HG02763 (cell line): ENCODE results near the gene RFX2.

Experiments
- ATAC-seq: cut with Tn5 transposase; IDR thresholded peaks from one replicate; pipeline ENCODE4 v1.9.1; 2021; ENCODE audit warnings: mild to moderate bottlenecking, moderate library complexity; ENCODE audit not compliant: unreplicated experiment

The RFX2 gene

DNA sequence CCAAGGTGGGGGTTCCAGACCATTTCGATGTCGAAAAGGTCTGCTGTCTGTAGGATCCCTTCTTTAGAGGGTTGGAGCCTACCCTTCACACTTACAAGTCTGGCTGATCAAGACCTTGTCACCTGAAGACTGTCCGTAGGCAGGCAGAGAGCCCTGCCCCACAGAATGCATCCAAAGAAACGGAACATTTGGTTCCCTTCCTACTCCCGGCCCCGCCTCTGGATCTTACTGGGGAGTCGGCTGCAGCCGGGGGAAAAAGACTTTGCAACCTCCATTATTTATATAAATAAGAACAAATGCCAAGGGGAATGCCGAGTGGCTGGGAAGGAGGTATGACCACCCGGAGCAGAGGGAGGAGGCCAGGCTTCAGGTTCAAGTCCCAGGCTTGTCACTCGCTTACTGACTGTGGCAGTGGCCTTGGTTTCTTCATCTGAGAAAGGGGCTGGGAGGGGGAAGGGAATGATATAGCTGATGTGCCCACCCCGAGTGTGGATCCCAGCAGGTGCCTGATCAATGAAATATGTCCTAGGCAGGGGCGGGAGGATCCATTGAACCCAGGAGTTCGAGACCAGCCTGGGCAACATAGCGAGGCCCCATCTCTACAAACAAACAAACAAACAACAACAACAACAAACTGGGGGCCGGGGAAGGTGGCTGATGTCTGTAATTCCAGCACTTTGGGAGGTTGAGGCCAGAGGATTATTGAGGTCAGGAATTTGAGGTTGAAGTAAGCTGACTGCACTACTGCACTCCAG lies 48.7 kb downstream of the RFX2 start:
- ATAC-seq, result no peak

DNA sequence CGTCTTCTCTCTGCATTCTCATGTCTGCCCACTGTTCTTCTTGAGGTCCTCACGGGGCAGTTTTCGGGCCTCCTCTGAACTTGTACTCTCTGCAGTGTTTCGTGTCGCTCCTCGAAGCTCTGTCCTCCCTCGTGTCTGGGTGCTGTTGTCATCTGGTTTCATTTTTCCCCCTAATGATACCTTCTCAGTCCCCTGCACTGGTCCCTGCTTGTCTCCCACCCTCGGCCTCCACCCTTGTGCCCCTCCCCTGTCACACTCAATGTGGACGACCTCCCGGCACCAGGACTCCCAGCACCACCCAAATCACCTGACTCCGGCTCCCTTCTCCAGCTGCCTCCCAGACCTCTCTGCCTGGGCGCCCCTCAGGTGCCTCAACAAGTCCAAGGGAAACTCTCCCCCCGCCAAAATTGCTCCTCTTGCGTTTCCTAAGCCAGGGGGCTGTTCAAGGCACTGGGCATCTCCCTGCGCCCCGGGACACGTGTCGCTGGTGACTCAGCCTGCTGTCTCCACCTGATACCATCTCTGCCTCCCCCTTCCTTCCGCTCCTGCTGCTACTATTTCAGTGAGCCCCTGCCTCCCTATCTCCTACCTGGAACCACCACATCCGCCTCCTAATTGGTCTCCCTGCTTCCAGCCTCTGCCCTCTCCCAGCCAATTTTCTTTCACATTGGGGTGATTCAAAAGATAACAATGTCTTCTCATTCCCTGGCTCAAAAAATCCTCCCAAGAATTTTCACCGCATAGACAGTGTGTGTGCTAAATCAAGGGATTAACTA lies 49.5 kb downstream of the RFX2 start:
- ATAC-seq, result no peak

DNA sequence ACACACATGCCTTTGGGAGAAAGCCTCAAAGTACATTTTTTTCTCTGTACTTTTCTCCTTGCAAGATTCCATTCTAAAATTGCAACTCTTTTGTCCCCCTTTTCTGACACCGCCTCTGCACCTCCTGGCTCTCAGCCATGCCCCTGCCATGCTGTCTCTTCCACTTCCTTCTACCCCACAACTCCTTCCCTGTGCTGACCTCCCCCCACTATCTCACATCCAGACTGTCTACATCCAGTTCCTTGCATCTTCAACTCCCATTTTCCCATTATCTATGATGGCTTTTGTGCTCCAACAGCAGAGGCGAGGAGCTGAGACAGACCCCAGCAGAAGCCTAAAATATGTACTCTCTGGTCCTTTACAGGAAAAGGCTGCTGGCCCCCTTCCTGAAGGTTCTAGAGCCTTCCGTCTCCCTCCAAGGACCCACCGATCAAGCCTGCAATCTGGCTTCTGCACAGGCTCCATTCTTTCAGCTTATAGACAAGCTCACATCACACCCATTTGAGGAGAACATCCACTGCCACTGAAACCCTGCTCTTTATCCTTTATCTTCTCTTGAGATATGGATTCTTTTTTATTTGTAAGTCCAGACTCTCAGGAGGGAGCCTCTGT lies 50.2 kb downstream of the RFX2 start:
- ATAC-seq, result no peak

DNA sequence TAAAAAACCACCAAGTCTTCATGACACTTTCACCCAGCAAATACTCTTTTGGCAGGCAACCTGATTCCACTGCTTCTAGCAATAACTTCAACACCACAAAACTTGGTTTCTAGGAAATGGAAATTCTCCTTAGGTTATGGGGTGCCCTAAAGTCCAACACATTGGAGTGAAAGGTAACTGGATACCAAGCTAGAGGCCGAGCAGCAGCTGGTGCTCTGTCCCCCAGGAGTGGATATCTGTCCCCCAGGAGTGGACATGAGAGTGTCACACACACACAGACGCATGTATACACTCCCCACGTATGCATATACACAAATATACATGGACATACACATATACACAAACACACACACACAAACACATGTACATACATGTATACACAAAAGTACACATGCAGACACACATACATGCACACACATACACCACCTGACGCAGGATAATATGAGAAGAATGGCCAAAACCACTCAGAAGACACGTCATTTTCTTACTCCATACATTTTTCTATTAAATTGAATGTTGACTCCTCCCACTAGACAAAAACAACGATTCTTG lies 50.8 kb downstream of the RFX2 start:
- no peak for ATAC-seq

DNA sequence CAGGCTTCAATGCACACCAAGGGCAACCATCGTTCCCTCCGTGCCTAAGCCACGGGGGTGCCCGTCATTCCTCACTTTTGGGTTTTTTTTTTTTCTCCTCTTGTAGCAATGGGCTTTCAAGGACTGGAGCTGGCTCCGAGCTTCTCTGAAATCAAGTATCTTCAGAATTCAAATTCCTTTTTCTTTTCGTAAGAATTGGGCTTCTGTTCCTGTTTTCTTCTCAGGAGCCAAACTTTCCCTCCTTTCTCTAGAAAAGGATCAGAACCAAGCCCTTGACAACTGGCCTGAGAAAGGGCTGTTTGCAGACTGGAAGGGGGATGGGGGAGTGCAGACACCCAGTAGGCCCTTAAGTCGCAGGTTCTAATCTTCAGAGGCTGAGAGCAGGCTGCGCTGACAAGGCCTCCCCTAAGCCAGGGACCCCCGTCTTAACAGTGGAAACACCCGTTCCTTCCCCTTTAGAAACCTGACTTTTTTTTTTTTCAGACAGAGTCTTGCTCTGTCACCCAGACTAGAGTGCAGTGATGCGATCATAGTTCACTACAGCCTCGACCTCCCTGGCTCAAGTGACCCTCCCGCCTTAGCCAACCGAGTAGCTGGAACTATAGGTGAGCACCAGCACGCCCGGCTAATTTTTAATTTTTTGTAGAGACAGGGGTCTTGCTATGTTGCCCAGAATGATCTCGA lies 51.6 kb downstream of the RFX2 start:
- no peak for ATAC-seq

DNA sequence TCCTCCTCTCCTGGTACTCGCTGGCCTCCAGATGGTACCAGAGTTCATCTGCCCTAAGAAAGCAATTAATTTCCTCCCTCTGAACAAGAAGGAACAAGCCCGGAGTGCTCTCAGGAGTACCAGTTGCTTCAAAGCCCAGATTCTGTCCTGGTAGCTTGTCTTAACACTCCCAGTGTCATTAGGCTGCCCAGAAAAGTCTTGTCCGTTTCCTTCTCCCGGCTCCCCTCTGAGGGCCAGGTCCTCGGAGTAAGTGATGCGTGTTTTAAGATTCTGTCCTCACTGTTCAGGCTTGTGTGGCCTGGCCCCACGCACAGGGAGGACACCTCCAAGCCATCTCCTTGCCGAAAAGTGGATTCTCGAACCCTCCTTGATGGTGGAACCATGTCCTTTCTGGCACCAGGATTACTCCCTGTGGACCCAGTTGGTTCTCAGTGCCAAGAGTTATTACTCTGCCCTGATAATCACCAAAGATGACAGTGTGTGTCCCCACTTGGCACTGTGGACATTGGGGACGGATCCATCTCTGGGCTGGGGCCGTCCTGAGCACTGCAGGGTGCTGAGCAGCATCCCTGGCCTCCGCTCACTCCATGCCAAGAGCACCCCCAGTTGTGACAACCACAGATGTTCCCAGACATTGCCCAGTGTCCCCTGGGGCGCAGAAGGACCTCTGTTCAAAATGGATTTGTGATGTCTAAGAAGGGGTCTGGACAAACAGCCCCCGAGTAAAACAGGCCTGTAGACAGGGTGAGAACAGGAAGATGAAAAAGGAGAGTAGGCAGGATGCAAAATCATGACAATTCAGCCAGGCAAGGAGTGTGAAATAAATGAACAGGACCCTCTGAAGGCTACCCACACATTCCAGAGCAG lies 52.4 kb downstream of the RFX2 start:
- ATAC-seq, result no peak

DNA sequence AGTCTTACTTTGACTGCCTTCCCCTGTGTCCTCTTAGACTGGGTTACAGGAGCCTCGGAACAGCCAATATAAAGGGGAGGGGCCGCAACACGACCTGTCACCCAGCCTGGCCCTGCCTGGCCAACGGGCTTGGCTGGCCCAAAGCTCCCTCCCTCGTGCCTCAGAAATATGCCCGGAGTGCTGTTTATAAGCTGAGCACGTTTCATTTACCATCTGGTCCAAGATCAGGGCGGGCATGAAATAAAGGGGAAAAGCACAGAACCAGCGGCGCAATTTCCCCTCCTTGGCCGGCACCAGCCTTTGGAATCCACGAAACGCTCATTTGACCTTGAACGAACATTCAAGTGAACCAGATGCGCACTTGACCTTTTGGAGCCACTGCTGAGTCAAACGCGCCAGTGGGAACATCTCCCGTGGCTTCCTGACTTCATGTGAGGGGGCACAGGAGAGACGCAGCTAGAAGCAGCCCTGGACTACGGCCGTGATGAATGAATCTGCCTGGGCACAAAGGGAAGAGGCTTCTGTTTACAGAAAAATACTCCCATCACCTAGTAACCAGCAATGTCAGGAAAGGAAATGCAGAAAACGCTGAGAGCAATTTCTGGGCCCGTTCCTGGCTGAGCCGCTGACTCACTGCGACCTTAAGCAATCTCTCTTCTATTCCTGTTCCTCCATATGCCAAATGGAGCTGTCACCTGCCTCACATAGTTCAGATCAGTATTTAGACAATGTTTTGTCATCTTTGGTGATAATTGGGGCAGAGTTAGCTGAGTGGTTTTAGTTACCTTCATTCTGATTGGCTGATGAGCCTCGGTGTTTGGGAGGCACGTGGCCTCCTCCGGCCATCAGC lies 53.3 kb downstream of the RFX2 start:
- no peak for ATAC-seq

DNA sequence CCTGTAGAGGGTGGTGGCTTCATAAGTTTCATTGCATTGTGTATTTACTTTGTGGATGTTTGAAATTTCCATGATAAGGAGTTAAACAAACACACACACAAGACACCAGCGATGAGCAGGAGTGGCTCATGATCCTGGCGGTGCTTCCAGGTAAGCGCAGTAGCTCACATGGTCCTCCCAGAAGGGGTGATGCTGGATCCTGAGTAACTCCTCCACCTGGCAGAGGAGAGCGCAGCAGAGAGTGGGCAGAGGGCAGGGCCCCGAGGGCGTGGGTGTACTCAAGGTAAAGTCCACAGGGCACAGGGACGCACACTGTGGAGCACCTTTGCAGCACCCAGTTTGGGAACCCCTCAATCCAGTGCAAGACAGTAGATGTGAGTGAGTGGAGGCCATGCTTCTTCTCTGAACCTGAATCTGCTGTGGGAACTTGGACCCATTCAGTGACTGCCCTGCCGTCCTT lies 54.0 kb downstream of the RFX2 start:
- ATAC-seq, result no peak

DNA sequence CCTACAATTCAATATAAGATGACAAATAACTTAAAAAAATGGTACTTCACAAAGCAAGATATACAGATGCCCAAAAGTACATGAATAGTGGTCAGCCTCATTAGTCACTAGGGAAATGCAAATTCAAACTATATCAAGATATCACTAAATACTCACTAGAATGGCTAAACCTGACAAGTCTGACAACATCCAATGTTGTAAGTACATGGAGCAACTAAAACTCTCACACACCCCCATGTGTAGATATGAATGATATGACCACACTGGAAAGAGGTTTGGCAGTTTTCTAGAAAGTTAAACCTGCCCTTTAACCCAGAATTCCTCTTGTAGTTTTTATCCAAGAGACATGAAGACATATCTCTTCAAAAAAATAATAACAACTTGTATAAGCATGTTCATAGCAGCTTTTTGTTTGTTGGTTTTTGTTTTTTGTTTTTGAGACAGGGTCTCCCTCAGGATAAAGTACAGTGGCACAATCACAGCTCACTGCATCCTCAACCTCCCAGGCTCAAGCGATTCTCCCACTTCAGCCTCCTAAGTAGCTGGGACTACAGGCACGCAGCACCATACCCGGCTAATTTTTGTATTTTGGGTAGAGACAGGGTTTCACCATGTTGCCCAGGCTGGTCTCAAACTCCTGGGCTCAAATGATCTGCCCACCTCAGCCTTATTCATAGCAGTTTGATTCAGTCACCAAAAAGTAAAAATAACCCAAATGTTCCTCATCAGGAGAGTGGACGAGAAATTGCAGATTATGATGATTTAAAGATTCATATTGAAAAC lies 55.1 kb downstream of the RFX2 start:
- no peak for ATAC-seq

DNA sequence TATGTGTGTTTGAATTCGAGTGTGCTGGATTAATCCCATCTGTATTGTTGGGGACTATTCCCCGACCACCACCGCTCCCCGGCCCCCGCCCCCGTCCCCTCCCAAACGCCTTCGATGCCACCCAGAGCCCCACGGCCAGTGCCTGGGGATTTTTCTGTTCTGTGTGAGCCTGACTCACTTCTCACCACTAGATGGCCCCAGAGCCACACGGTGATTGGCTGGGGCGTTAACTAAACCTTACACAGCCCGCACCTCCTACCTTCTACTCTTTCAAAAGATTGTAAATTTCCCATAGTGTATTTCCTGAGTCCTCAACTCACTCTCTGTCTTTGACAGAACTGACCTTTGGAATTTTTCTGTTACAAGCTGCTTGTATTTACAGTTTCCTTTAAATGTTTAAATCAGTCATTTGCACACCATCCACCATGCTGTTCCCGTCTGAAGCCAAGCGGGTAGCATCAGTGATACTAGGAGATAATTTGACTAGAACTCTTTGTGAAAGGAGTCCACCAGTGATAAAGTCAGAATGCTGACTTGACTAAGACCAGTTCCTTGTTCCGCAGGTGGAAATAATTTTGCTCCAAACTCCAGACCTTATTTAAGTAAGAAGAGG lies 61.4 kb downstream of the RFX2 start:
- no peak for ATAC-seq

DNA sequence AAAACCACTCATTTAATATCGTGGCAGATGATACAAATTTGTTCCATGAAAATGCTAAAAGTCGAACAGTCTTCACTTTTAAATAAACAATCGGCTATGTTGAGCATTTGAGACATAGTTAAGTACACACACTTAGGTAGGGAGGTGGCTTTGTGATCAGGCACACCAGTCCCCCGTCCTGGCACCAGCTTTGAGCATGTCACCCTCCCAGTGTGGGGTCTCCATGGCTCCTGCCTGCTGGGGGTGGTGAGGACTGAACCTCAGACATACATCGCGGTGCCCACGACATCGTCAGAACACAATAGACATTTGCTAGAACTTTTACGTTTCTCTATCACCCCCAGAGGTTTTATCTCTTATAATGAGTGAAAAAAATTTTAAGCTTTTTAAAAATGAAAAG lies 62.0 kb downstream of the RFX2 start:
- ATAC-seq, result no peak

DNA sequence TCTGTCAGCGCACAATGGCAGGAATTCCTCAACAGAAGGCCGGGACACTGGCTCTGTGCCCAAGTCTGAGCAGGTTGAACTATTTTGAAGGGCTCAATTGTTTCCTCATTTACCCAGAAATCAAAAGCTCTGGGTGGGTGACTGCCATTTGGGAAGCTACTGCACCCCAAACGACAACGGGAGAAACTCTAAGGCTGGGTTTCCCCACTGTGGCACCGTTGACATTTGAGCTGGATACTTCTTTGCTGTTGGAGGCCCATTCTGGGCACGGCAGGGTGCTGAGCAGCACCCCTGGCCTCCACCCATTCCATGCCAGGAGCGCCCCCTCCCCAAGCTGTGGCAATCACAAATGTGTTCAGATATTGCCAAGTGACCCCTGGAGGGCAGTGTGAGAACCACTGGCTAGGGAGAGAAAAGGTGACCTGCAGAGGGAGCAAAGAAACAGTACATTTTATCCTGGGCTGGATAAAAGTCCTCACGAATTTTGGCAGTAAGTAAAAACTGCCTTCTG lies 62.5 kb downstream of the RFX2 start:
- no peak for ATAC-seq

DNA sequence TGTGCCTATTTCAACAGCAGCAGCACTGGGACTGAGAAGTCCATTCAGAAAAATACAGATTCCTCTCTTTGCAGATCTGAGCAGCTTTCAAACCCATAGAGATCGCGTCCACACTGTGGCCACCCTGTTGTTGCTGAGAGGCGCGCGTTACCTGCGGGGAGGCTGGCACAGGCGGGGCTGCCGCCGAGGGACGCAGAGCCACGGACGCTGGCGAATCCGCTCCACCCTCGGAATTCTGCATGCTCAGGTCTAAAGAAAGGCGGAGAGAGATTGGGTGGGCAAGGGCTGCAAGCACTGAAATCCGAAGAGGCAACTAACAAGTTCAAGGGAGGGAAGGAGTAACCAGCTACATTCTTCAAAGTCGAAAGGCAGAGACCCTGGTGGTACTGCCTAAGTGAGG lies 63.0 kb downstream of the RFX2 start:
- no peak for ATAC-seq

DNA sequence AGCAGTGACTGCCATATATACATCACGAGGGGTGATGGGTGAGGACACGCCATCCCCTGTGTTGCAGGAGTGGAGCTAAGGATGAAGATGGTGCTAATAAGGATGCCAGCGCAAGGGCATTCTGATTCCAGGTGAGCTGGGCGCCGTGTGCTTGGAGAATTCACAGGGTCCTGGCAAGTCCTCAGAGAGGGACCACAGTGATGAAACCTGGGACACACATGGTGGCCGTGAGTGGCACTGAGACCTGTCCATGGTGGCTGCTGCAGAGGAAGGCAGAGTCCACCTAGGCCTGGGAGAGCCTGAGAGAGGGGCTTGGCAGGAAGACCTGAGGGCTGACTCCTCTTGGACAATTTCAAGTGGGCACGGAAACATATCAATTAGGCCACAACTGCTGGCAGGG lies 65.2 kb downstream of the RFX2 start:
- ATAC-seq, result no peak

DNA sequence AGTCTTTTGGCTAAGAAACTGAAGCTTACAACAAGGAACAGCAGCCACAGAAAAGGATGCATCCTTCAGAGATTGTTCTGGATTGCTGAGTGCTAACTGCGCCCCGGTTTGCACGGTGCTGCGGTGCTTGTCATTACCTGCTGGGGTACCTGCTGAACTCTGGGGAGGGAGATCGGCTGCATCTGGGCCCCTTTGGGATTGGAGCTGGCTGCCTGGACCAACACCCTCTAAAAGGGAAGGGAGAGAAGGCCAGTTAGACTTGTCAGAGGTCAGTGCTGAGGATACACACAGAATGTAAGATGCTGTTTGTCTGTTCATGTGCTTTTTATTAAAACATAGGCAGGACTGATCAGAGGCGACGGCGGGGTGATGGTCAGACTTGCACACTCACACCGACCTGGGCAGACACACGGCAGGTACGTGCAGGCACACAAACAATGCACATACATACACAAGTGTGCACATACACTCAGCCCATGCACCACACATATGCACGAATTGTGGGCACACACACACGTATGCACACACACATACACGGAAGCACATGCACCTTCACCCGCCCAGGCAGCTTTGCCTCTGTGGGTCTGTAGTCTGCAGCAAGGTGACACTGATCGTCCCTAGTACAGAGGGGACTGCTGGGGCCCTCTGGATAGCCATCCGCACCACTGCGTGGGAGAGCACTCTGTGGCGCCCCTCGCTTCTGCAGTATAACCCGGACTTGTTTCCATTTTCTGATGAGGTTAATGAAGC lies 66.1 kb downstream of the RFX2 start:
- ATAC-seq, result no peak

DNA sequence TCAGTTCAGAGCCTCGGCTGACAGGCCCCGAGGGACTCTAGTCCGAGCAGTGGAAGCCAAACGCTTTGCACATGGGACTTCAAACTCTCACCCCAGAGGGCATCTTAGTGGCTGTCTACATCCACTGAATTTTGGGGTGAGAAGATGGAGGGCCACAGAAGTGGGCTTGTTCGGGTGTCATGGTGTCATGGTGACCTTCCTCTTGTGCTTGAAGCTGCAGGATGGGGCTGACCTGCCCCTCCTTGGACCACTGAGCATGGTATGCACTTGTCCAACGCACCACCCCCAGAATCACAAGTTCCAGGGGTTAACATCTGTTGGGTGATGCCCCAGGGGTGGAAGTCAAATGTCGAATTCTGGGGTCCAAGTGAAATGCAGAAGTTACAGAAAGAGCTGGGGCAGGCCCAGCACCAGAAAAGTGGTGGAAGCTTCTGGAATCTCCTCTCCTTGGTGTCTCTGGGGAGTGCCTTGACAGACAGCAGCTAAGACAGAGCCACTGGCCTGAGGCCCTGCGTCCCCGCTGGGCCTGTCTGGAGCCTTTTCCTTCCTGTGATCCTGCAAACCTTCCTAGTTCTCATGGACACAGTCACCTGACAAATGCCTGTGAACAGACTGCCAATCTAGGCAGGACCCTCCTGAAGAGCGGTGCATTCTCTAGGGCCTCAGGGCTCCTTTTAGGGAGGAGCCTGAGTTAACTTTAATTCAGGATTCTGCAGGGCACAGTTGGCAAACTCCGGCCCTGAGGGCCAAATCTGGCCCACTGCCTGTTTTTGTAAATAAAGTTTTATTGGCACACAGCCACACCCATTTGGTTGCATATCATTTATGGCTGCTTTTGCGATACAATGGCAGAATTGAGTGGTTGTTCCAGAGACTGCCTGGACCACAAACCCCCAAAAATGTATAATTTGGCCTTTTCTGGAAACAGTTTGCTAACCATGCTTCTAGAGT lies 67.2 kb downstream of the RFX2 start:
- ATAC-seq, result no peak
